GM12878 (cell line): ENCODE measurements around the gene PANK1. TPM values are rescaled to one million over a fixed set of nuclear protein-coding genes. Genes with fewer than 3 reads are reported as not detected.

Experiments
- ATAC-seq: fragments of 200-7000 bp; cut with Tn5 transposase; 3 replicates; pipeline ENCODE4 v1.9.1; 2020; ENCODE audit warnings: mild to moderate bottlenecking, moderate library complexity
- BruUV-seq: library from RNA; stranded (reverse); fragments of 400-500 nt; replicated peaks from 2 replicates; lab custom pipeline; 2021; lab: Mats Ljungman, UMichigan
- CTCF ChIA-PET: fragments of 300-600 bp; sonication (Branson Sonifier 250); formaldehyde crosslinking; extraction: SDS; loops from one replicate; lab custom pipeline; 2021; ENCODE audit warnings: inconsistent platforms; lab: Yijun Ruan, JAX
- POLR2A ChIA-PET: fragments of 350-600 bp; formaldehyde crosslinking; extraction: SDS; loops from one replicate; lab custom pipeline; 2021; ENCODE audit warnings: inconsistent platforms; lab: Charles Lee
- RAD21 ChIA-PET: fragments of 300-600 bp; sonication (Branson Sonifier 250); formaldehyde crosslinking; loops from one replicate; lab custom pipeline; 2023; ENCODE audit warnings: antibody characterized with exemption; ENCODE audit not compliant: unreplicated experiment; lab: Charles Lee
- SMC1A ChIA-PET: fragments of 300-600 bp; sonication (Branson Sonifier 250); formaldehyde crosslinking; loops from one replicate; lab custom pipeline; 2023; ENCODE audit not compliant: unreplicated experiment, uncharacterized antibody; lab: Charles Lee
- DNase-seq: peaks from one replicate; pipeline ENCODE4 v3.0.0-alpha.2; 2011; ENCODE audit warnings: low read depth, low spot score
- FAIRE-seq: peaks from 3 replicates; lab custom pipeline; 2011; peaks lifted over from hg19 to GRCh38; lab: Jason Lieb, UNC
- H2AFZ ChIP-seq: 2 replicates; pipeline ENCODE4 v1.6.0; 2011; ENCODE audit warnings: low read depth, low read length, control low read depth; ENCODE audit not compliant: control insufficient read depth
- H3K27ac ChIP-seq: 2 replicates; pipeline ENCODE4 v1.5.1; 2011; ENCODE audit warnings: control low read depth; ENCODE audit not compliant: control insufficient read depth, insufficient read depth
- H3K27me3 ChIP-seq, 2 experiments: replicated peaks in 1 of 2; 2 replicates each; pipeline versions ENCODE4 v1.6.0 to v1.6.1; 2011; ENCODE audit warnings: low read length in 1 of 2; ENCODE audit not compliant: control insufficient read depth in 2 of 2, insufficient read depth in 2 of 2
- H3K36me3 ChIP-seq, 2 experiments: 2 replicates each; pipeline ENCODE4 v1.5.1; 2011; ENCODE audit warnings: low read length in 1 of 2; ENCODE audit not compliant: control insufficient read depth in 2 of 2, insufficient read depth in 2 of 2
- H3K4me1 ChIP-seq: 2 replicates; pipeline ENCODE4 v1.6.1; 2011; ENCODE audit warnings: mild to moderate bottlenecking, low read length, moderate library complexity, mixed read lengths; ENCODE audit not compliant: control insufficient read depth, insufficient read depth
- H3K4me2 ChIP-seq: 2 replicates; pipeline ENCODE4 v1.6.0; 2011; ENCODE audit warnings: control low read depth; ENCODE audit not compliant: control insufficient read depth, insufficient read depth
- H3K4me3 ChIP-seq: fragments of 200-600 bp; sonication (generic); 2 replicates; pipeline ENCODE4 v1.5.1; 2016
- H3K79me2 ChIP-seq: 2 replicates; pipeline ENCODE4 v1.6.0; 2011; ENCODE audit warnings: low read length; ENCODE audit not compliant: control insufficient read depth, insufficient read depth
- H3K9ac ChIP-seq: 2 replicates; pipeline ENCODE4 v1.8.0; 2011; ENCODE audit warnings: low read length, control low read depth, mixed read lengths; ENCODE audit not compliant: control insufficient read depth, insufficient read depth
- H3K9me3 ChIP-seq: replicated peaks from 3 replicates; pipeline ENCODE4 v1.5.1; 2011; ENCODE audit warnings: mild to moderate bottlenecking, low read length; ENCODE audit not compliant: control insufficient read depth, insufficient read depth
- H4K20me1 ChIP-seq: 2 replicates; pipeline ENCODE4 v1.6.0; 2011; ENCODE audit not compliant: control insufficient read depth, insufficient read depth
- BRCA1 ChIP-seq: IDR thresholded peaks from 2 replicates; pipeline ENCODE4 v1.6.1; 2011; ENCODE audit warnings: low read depth, low read length, improper control_type of control experiment
- CHD1 ChIP-seq: IDR thresholded peaks from 2 replicates; pipeline ENCODE4 v1.6.1; 2012; ENCODE audit warnings: low read depth, low read length, improper control_type of control experiment
- CUX1 ChIP-seq: IDR thresholded peaks from 2 replicates; pipeline ENCODE4 v1.6.1; 2012; ENCODE audit warnings: improper control_type of control experiment, low read depth, low read length; ENCODE audit not compliant: insufficient replicate concordance
- EGR1 ChIP-seq, 2 experiments: IDR thresholded peaks; 1 replicate in 1 of 2; 2 replicates in 1 of 2; pipeline ENCODE4 v1.6.1; 2011 to 2012; ENCODE audit warnings: low read depth in 2 of 2, low read length in 2 of 2, borderline replicate concordance in 1 of 2, mild to moderate bottlenecking in 1 of 2, moderate library complexity in 1 of 2
- EP300 ChIP-seq, 2 experiments: fragments of 150-350 bp in 1 of 2; IDR thresholded peaks; 2 replicates each; pipeline ENCODE4 v1.6.1; 2011 to 2012; ENCODE audit warnings: low read depth in 2 of 2, low read length in 2 of 2, borderline replicate concordance in 1 of 2, improper control_type of control experiment in 1 of 2, inconsistent platforms in 1 of 2; ENCODE audit not compliant: control insufficient read depth in 1 of 2
- ETV6 ChIP-seq, 2 experiments: fragments of 450-650 bp in 1 of 2; IDR thresholded peaks in 1 of 2; conservative IDR thresholded peaks in 1 of 2; 2 replicates each; pipeline ENCODE4 v1.6.1; 2014; ENCODE audit warnings: antibody characterized with exemption in 1 of 2, borderline replicate concordance in 1 of 2, low read depth in 1 of 2, mild to moderate bottlenecking in 1 of 2, moderate library complexity in 1 of 2
- KDM1A ChIP-seq: fragments of 200-600 bp; sonication (generic); IDR thresholded peaks from 2 replicates; pipeline ENCODE4 v1.6.1; 2016; ENCODE audit warnings: borderline replicate concordance
- NBN ChIP-seq: fragments of 450-650 bp; IDR thresholded peaks from 2 replicates; pipeline ENCODE4 v1.6.1; 2016
- POLR2A ChIP-seq: IDR thresholded peaks from 2 replicates; pipeline ENCODE4 v1.6.1; 2011; ENCODE audit warnings: low read depth, mild to moderate bottlenecking, low read length
- RUNX3 ChIP-seq: IDR thresholded peaks from 2 replicates; pipeline ENCODE4 v1.6.1; 2012; ENCODE audit warnings: low read length, inconsistent platforms
- SPI1 ChIP-seq: IDR thresholded peaks from 2 replicates; pipeline ENCODE4 v1.6.1; 2011; ENCODE audit warnings: low read depth, mild to moderate bottlenecking, low read length, moderate library complexity, borderline replicate concordance; ENCODE audit not compliant: insufficient read depth
- ZBTB4 ChIP-seq: fragments of 450-650 bp; formaldehyde crosslinking; IDR thresholded peaks from 2 replicates; pipeline ENCODE4 v1.4.0; 2022; ENCODE audit warnings: mild to moderate bottlenecking, moderate library complexity
- ZNF207 ChIP-seq: fragments of 450-650 bp; IDR thresholded peaks from 2 replicates; pipeline ENCODE4 v1.6.1; 2014; ENCODE audit warnings: antibody characterized with exemption, mild to moderate bottlenecking, borderline replicate concordance
- ZNF384 ChIP-seq: IDR thresholded peaks from 2 replicates; pipeline ENCODE4 v1.6.1; 2012; ENCODE audit warnings: low read depth, mild to moderate bottlenecking, low read length, improper control_type of control experiment, borderline replicate concordance
- ZSCAN29 ChIP-seq: fragments of 450-650 bp; IDR thresholded peaks from 2 replicates; pipeline ENCODE4 v1.6.1; 2017; ENCODE audit warnings: mild to moderate bottlenecking, moderate library complexity
- WGBS: methylation state at CpG from one replicate; pipeline ENCODE4 v1.1.6; 2016; ENCODE audit warnings: low lambda C conversion rate; ENCODE audit not compliant: insufficient replicate concordance, insufficient coverage; ENCODE audit errors: missing lambda C conversion rate; 5-methylcytosine and 5-hydroxymethylcytosine counted together
- in situ Hi-C: fragments of 300-500 bp; cut with MboI; formaldehyde crosslinking; loops from 9 replicates; pipeline ENCODE4 v1.14.3; 2018; ENCODE audit warnings: mixed read lengths
- intact Hi-C: fragments of 100-400 bp; cut with micrococcal nuclease; formaldehyde crosslinking; loops from one replicate; pipeline ENCODE4 v1.14.2; 2022; ENCODE audit not compliant: unreplicated experiment
- polyA plus RNA-seq, 11 experiments: library from polyadenylated mRNA; depleted of rRNA in 4 of 11; unstranded in 6 of 11; stranded (reverse) in 5 of 11; fragments of >200 nt; fragmentation: Nextera tagmentation in 4 of 11; fragmentation: Illumina TruSeq in 1 of 11; extraction: Ambion mirVana in 4 of 11; extraction: Trizol in 1 of 11; gene quantifications; 1 replicate in 1 of 11; 2 replicates in 10 of 11; pipeline versions ENCODE4 v1.2.1 to v1.2.3, GENCODE V29; 2011 to 2016; ENCODE audit warnings: inconsistent platforms in 2 of 11, missing spikeins in 2 of 11, low read depth in 1 of 11
- total RNA-seq, 4 experiments: library from RNA; depleted of rRNA in 3 of 4; stranded (reverse); fragments of >200 nt in 3 of 4; fragmentation: Illumina TruSeq in 1 of 4; extraction: Trizol in 1 of 4; gene quantifications; 2 replicates each; pipeline versions ENCODE4 v1.2.1 to v1.2.3, GENCODE V29; 2013 to 2021

PANK1 gene
- total and polyA plus RNA-seq, 10 of the 15 experiments (the other 5 are each of a cell fraction or from before 2014, with no cell fraction given), result 1.9 to 10.6 (median 5.8) TPM

DNA sequence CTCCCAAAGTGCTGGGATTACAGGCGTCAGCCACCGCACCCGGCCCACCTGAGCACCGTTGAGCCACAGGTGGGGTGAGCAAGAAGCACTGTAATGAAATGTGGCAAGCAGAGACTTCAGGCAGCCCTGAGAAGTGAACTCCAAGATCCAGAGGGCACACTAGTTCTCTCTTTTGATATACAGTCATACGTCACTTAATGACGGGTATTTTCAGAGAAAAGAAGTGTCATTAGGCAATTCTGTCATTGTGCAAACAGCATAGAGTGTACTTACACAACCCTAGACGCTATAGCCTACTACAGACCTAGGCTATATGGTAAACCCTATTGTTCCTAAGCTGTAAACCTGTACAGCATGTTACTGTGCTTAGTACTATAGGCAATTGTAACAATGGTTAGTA is 7.9 kb downstream of the PANK1 start (continued):
- no peak for TF ChIP-seq EP300 (IDR thresholded peaks at IDR 0.05; ENCODE audit: borderline replicate concordance in 1 of 2, control insufficient read depth in 1 of 2, low read depth in 2 of 2, low read length in 2 of 2)
- TF ChIP-seq BRCA1, result no peak
- TF ChIP-seq ZSCAN29, result no peak
- no peak for TF ChIP-seq CUX1
- TF ChIP-seq KDM1A, result no peak
- TF ChIP-seq ZNF207, result no peak

GRCh38 chr10:89634637-89635036 is 10.4 kb downstream of the PANK1 start:
- ChIA-PET CTCF (interaction anchor here (1.0 kb wide), 1 partner anchor 25 kb away, joined by 3 read pairs; no protein-coding TSS in a partner anchor), RAD21 (interaction anchor here (0.8 kb wide), 1 partner anchor 9 kb away, joined by 4 read pairs; no protein-coding TSS in a partner anchor), SMC1A (interaction anchor here (0.8 to 1.6 kb wide), 3 partner anchors 8 to 12 kb away, joined by 3 to 7 read pairs (median 4); no protein-coding TSS in a partner anchor), POLR2A (interaction anchor here (1.2 kb wide), 1 partner anchor 9 kb away, joined by 4 read pairs; no protein-coding TSS in a partner anchor)
- no peaks in the 10 kb centered on the region for H3K27me3 ChIP-seq
- no peak overlapping the region for H3K4me2 ChIP-seq
- no peak overlapping the region for H3K27ac ChIP-seq
- H3K9ac ChIP-seq, result no peak overlapping the region
- intact Hi-C loops, result no loop called here
- peaks cover 0 to 8% of the 10 kb centered on the region in 2 experiments; a peak in 1 of 4 replicates for H3K36me3 ChIP-seq
- no peak for DNase-seq
- no peaks in the 10 kb centered on the region for H3K9me3 ChIP-seq
- no peaks in the 10 kb centered on the region for H3K79me2 ChIP-seq
- in situ Hi-C loops, result no loop called here
- no peak overlapping the region for H3K4me3 ChIP-seq
- no peaks in the 10 kb centered on the region for H3K4me1 ChIP-seq
- H2AFZ ChIP-seq, result no peak overlapping the region
- TF ChIP-seq CHD1 (no peak), ETV6 (conservative IDR thresholded peaks at IDR 0.05 in 1 of 2, IDR thresholded peaks at IDR 0.05 in 1 of 2; ENCODE audit: borderline replicate concordance in 1 of 2, low read depth in 1 of 2) (no peak), RUNX3 (no peak), EGR1 (IDR thresholded peaks at IDR 0.05; ENCODE audit: borderline replicate concordance in 1 of 2, low read depth in 2 of 2, low read length in 2 of 2) (no peak), POLR2A (no peak), NBN (no peak), SPI1 (no peak), ZBTB4 (CRISPR knock-in tag) (no peak), ZNF384 (no peak)
- no TSS peak for BruUV-seq
- FAIRE-seq, result no peak
- H4K20me1 ChIP-seq, result no peaks in the 10 kb centered on the region
- ATAC-seq, result no peak
- 97% methylated on average over 2 of the region's 2 CpGs for WGBS
